GM18526 (cell line): ENCODE measurements around the gene CEP44.

Source experiments
- POLR2A ChIP-seq: IDR thresholded peaks from 3 replicates; pipeline ENCODE4 v1.6.1; 2011; ENCODE audit not compliant: insufficient read length; ENCODE audit errors: extremely low read depth

The CEP44 gene

DNA sequence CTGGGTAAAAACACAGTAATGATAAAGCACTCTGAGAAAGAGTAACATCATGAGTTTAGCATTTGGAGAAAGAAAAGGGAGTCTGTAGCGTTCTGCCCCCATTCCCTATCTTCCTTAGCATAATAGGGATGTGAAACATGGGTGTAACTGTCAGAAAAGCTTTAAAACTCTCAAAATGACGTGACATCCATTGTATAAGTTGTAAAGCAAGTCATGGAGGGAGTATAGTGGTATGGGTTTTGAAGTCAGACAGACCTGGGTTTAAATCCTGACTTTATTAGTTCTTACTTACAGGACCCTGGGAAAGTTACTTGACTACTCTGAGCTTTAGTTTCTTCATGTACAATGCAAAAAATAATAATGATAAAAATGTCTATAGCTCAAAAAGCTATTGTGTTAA, 17.3 kb upstream of the CEP44 start:
- TF ChIP-seq POLR2A, result no peak

DNA sequence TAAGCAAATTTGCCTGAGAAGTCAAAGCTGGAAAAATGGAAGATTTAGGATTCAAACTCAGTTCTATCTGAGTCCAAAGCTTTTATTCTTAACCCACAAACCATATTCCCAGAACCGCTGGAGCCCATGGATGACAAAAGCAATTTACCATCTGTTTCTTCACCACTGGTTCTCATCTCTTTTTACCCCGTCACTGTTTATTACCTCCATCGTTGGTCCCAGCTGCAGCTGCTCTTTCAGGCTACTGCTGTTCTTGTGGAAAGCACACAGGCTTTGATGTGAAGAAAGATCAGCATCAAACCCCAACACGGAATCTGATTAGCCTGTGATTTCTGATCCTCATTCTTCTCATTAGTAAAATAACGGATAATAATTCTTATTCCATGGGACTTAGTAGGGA, 9.8 kb upstream of the CEP44 start:
- TF ChIP-seq POLR2A, result no peak

DNA sequence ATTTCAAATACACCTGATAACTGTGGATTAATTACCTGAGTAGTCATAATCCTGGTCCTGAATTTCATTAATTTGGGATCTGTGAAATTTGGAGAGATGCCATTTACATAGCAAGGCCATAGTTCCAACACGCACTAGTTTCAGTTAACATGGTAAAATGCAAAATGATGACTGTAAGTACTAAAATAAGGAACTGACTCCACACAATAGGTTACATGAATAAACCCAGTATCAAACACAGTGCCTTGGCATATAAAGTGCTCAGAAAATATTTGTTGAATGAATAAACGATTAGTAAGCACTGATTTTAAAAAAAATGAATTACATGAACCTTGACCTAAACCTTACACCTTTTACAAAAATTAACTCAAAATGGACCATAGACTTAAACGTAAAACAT, 9.3 kb upstream of the CEP44 start:
- TF ChIP-seq POLR2A, result no peak

GRCh38 chr4:174275101-174275500, 8.6 kb upstream of the CEP44 start:
- no peak for TF ChIP-seq POLR2A

GRCh38 chr4:174277433-174277832, 6.3 kb upstream of the CEP44 start:
- no peak for TF ChIP-seq POLR2A

- no peak for TF ChIP-seq POLR2A
Observed at GRCh38 chr4:174278467-174278866, 5.2 kb upstream of the CEP44 start.

- no peak for TF ChIP-seq POLR2A
Observed at GRCh38 chr4:174279433-174280155, 4.1 kb upstream of the CEP44 start.

DNA sequence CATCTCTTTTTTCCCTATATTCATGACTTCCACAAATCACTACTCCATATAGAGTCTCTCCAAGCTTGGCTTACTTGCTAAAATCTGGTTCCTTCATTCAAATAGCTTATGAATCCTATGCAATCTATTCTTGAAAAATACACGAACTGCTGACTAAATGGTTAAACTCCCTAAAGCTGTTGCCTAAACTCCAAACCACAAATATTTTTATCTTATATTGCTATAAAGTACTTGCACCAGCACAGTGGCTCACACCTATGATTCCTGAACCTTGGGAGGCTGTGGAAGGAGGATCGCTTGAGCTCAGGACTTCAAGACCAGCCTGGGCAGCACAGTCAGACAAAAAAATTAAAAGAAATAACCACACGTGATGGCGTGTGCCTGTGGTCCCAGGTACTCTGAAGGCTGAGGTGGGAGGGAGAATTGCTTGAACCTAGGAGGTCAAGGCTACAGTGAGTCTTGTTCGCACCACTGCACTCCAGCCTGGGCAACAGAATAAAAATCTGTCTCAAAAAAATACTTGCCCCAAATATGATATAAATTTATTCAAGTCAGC, 2.5 kb upstream of the CEP44 start:
- no peak for TF ChIP-seq POLR2A

- no peak for TF ChIP-seq POLR2A
Observed at GRCh38 chr4:174281901-174282300, 1.8 kb upstream of the CEP44 start.

DNA sequence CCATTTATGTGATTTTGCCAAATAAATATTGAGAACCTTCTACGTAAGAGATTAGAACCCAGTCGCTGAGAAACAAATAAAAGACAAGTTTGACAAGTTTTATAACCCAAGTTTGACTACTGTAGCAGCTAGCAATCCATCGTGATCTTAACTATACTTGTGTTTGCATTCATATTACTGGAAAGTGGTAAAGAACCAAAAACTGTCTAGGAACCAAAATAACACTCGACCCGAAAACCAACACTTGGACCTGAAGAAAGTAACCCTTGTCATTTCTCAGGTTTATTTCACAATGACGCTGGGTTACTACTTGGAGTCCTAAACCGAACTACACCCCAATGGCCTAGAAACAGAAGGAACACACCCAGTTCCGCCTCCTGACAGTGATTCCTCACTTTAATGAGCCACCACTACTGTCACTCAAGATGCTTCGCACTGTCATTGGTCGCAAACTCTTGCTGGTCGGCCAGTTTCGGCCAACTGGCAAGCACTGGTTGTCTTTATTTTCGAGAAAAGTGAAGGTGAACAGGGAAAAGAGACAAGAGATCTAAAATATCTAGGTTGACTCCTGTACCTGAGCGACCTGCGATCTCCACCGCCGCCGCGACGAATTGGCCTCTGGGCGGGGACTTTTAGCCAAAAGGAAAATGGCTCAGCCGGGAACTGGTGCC, 740 bp upstream of the CEP44 start:
- TF ChIP-seq POLR2A, result peak; percentile 31

DNA sequence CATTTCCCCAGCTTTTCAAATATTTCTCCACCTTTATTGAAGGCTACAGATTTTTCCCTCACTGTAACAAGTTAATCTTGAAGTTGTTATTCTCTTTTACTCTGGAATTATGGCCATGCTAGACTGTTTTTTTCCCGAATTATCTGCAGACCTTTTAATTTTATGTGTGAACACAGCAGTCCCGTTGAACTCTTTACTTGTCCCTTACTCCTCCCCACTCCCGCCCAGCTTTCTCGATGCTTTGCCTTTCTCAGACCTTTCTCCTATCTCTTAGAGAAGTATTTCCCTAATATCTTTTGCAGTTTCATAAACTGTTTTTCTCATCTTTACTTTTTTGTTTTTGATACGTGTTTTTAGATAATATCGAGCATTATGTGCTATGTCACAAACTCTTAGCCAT, 776 bp downstream of the CEP44 start:
- no peak for TF ChIP-seq POLR2A

- no peak for TF ChIP-seq POLR2A
Observed at GRCh38 chr4:174286870-174287269, 3.2 kb downstream of the CEP44 start.

DNA sequence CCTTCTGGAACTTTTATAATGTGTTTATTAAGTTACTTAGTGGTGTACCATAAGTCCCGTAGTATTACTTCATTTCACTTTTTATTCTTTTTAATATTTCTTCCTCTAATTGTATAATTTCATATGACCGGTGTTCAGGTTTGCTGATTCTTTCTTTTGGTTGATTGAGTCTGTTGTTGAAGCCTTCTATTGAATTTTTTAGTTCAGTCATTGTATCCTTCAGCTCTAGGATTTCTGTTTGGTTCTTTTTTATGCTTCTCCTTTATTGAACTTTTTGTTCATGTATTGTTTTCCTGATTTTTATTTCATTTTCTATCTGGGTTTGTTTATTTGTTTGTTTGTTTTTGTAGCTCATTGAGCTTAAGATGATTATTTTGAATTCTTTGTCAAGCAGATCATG, 8.8 kb downstream of the CEP44 start:
- no peak for TF ChIP-seq POLR2A

DNA sequence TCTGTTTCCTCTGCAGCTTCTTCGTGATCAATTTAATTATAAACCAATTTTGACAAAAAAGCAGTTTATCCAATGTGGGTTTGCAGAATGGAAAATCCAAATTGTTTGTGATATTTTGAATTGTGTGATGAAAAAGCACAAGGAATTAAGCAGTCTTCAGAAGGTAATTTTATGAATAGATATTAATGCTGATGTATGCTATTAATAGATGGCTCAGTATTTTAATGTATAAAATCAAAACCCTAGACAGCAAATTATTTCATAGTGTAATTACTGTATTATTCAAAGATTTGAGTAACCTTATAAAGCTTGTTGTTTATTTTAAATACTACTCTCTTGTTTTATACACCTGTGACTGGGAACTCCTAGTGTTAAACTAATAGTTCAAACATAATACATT, 20.0 kb downstream of the CEP44 start:
- no peak for TF ChIP-seq POLR2A

DNA sequence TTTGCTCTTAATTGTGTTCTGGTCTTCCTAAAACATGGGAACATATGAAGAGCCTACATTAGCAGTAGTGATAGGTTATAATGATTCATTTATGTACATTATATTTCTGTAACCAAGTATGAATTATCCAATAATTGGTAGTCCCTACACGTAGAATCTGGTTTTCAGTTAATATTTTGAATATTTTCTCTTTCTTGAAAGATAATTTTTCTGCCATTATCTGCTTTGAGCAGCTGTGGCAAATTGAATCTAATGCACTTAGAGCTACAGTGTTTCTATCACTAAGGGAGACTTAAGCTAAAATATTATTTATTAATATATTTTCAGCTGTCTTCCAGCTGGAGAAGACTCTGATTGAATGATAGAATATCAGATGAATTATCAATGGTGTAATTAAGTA, 21.0 kb downstream of the CEP44 start:
- no peak for TF ChIP-seq POLR2A

GRCh38 chr4:174305961-174306360, 22.2 kb downstream of the CEP44 start:
- TF ChIP-seq POLR2A, result no peak
